IPS-NIHi11 (cell line): ENCODE measurements around the gene PLPPR1.

ENCODE experiments used
- DNase-seq: peaks from one replicate; pipeline ENCODE4 v3.0.0; 2012; ENCODE audit warnings: mixed read lengths, low spot score

Gene PLPPR1

GRCh38 chr9:101209670-101210069 is 181.1 kb downstream of the PLPPR1 start:
- no peak for DNase-seq

- no peak for DNase-seq
Observed at GRCh38 chr9:101212661-101213060, 184.1 kb downstream of the PLPPR1 start.

- DNase-seq = no peak
Observed at GRCh38 chr9:101219030-101219429, 190.5 kb downstream of the PLPPR1 start.

- no peak for DNase-seq
Observed at GRCh38 chr9:101220341-101220740, 191.8 kb downstream of the PLPPR1 start.

GRCh38 chr9:101225271-101225670 is 196.7 kb downstream of the PLPPR1 start:
- no peak for DNase-seq

GRCh38 chr9:101226161-101226560 is 197.6 kb downstream of the PLPPR1 start:
- no peak for DNase-seq

- peak; percentile 7 for DNase-seq
Observed at GRCh38 chr9:101226803-101227202, 198.3 kb downstream of the PLPPR1 start.

- DNase-seq = no peak
Observed at GRCh38 chr9:101229606-101230005, 201.1 kb downstream of the PLPPR1 start.

- DNase-seq = no peak
Observed at GRCh38 chr9:101232405-101232977, 204.0 kb downstream of the PLPPR1 start.

GRCh38 chr9:101235105-101235866 is 206.8 kb downstream of the PLPPR1 start:
- DNase-seq = peak; percentile 47

GRCh38 chr9:101242651-101243050 is 214.1 kb downstream of the PLPPR1 start:
- DNase-seq = no peak

GRCh38 chr9:101246691-101247090 is 218.2 kb downstream of the PLPPR1 start:
- no peak for DNase-seq

GRCh38 chr9:101247297-101247696 is 218.8 kb downstream of the PLPPR1 start:
- no peak for DNase-seq

- no peak for DNase-seq
Observed at GRCh38 chr9:101254733-101255433, 226.4 kb downstream of the PLPPR1 start.

GRCh38 chr9:101264727-101265126 is 236.2 kb downstream of the PLPPR1 start:
- DNase-seq = no peak

GRCh38 chr9:101265261-101265660 is 236.7 kb downstream of the PLPPR1 start:
- no peak for DNase-seq

- no peak for DNase-seq
Observed at GRCh38 chr9:101268426-101268825, 239.9 kb downstream of the PLPPR1 start.

- no peak for DNase-seq
Observed at GRCh38 chr9:101269591-101270283, 241.2 kb downstream of the PLPPR1 start.

GRCh38 chr9:101270302-101270701 is 241.8 kb downstream of the PLPPR1 start:
- DNase-seq = no peak

- no peak for DNase-seq
Observed at GRCh38 chr9:101271102-101271501, 242.6 kb downstream of the PLPPR1 start.

GRCh38 chr9:101274971-101275768 is 246.6 kb downstream of the PLPPR1 start:
- DNase-seq = no peak

- DNase-seq = no peak
Observed at GRCh38 chr9:101275769-101276250, 247.3 kb downstream of the PLPPR1 start.
